Right lobe of liver (tissue), 4 donors: ENCODE data around the gene SLC26A5.

Experiments
- POLR2A ChIP-seq: fragments of 450-650 bp; IDR thresholded peaks from one replicate; pipeline ENCODE4 v1.6.1; 2017; ENCODE audit warnings: antibody characterized with exemption, mild to moderate bottlenecking
- TF ChIP-seq, protein P1 (sequence below), 4 donors: fragments of 200-600 bp in 3 of 4; fragments of 450-650 bp in 1 of 4; IDR thresholded peaks; one replicate each; pipeline versions ENCODE4 v1.5.1 to v1.8.0; 2016 to 2022; ENCODE audit warnings: antibody characterized with exemption in 4 of 4, mild to moderate bottlenecking in 2 of 4
- donor health status: DM: no; HTN: no; CAD: no.
- donor health status: DM: no; HTN: no; CAD: no.
- donor health status: DM: no; HTN: yes; CAD: no.

DNA sequence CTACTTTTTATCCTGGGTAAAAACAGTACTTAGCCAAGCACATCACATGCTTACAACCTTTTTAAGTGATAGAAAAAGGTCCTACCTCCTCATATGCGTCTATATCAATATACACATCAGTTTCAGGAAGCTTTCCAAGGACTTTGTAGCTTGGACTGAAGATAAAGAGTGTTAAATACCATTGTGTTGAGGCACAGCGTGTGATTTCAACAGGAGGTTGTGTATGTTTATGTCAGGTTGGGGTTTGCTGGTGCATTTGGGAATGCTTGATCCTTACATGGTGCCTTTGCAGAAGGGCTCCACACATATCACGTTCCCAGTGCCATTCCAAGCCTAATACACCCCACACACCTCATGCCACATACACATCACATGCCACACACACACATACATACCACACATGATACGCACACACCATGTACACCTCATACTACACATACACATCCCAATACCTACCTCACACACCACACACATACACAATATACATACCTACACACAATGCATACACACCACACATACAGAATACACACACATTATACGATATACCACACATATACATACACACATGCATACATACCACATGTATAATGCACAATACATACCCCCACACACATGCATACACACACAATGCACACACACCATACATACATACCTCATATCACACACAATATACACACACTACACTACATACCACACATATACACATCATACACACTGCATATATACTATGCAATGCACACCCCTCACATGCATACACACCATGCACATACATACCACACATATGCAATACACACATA lies 65.4 kb downstream of the SLC26A5 start:
- TF ChIP-seq, protein P1, sequence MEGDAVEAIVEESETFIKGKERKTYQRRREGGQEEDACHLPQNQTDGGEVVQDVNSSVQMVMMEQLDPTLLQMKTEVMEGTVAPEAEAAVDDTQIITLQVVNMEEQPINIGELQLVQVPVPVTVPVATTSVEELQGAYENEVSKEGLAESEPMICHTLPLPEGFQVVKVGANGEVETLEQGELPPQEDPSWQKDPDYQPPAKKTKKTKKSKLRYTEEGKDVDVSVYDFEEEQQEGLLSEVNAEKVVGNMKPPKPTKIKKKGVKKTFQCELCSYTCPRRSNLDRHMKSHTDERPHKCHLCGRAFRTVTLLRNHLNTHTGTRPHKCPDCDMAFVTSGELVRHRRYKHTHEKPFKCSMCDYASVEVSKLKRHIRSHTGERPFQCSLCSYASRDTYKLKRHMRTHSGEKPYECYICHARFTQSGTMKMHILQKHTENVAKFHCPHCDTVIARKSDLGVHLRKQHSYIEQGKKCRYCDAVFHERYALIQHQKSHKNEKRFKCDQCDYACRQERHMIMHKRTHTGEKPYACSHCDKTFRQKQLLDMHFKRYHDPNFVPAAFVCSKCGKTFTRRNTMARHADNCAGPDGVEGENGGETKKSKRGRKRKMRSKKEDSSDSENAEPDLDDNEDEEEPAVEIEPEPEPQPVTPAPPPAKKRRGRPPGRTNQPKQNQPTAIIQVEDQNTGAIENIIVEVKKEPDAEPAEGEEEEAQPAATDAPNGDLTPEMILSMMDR (IDR thresholded peaks at IDR 0.05), result no peak
- no peak for TF ChIP-seq POLR2A
